OCI-LY7 (cell line): ENCODE results near the gene ITGA7.

ENCODE experiments used
- CTCF ChIP-seq: fragments of 200-600 bp; sonication (generic); conservative IDR thresholded peaks from 2 replicates; pipeline ENCODE4 v1.5.1; 2014; ENCODE audit warnings: mild to moderate bottlenecking, antibody characterized with exemption, low read length, moderate library complexity, mixed read lengths
- EZH2phosphoT487 ChIP-seq: fragments of 200-600 bp; sonication (generic); IDR thresholded peaks from 2 replicates; pipeline ENCODE4 v1.6.1; 2018; ENCODE audit warnings: low read depth, borderline replicate concordance, mild to moderate bottlenecking, mixed run types, antibody characterized with exemption, low read length, moderate library complexity, mixed read lengths

- TF ChIP-seq CTCF (no peak), EZH2phosphoT487 (no peak)
Measured at GRCh38 chr12:55707841-55708694, at the start of gene ITGA7.
